Measurements from ENCODE around the gene OR2F2. TPM values are rescaled to one million over a fixed set of nuclear protein-coding genes. Genes with fewer than 3 reads are reported as not detected.

OR2F2 gene
- polyA plus RNA-seq, 1 of the 3 experiments (the other 2 are of a cell fraction): 0.07 TPM

DNA sequence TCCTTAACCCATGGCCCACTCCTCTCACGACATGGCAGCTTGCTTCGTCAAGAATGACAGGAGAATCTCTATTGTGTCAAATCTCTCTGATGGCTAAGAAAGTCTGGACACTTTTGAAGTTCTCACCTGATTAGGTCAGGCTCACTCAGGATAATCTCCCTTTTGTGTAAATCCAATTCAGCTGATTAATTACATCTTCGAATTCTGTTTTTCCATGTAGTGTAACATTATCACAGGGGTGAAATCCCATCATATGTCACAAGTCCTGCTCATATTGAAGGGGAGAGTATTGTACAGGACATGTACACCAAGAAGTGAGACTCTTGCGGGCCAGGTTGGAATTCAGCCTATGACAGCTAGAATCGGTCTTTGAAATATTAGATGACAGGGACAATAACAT, 48.9 kb downstream of the OR2F2 start:
- H3K36me3 ChIP-seq (replicated peaks in 1 of 2; ENCODE audit: control insufficient read depth in 1 of 2, insufficient read depth in 2 of 2, low read length in 1 of 2): no peaks in the 10 kb centered on the region
- no peaks in the 10 kb centered on the region; the same call in 1 of the 2 replicates for H3K27me3 ChIP-seq (ENCODE audit: insufficient read depth)
- H3K9me3 ChIP-seq: no peaks in the 10 kb centered on the region
- no peak for TF ChIP-seq MXI1 (IDR thresholded peaks at IDR 0.05; ENCODE audit: low read depth, low read length)
- no peak for TF ChIP-seq EZH2phosphoT487 (IDR thresholded peaks at IDR 0.05; ENCODE audit: borderline replicate concordance, low read depth)
- TF ChIP-seq POLR2AphosphoS5 (IDR thresholded peaks at IDR 0.05; ENCODE audit: low read depth, low read length): no peak
- no peak for TF ChIP-seq FOXM1 (IDR thresholded peaks at IDR 0.05; ENCODE audit: low read depth)
- no peaks in the 10 kb centered on the region for H3K9me2 ChIP-seq
- 41% methylated on average over 5 of the region's 5 CpGs for WGBS (ENCODE audit: low lambda C conversion rate)
- no peak for DNase-seq
- H3K79me2 ChIP-seq (ENCODE audit: insufficient read depth): no peaks in the 10 kb centered on the region
- no peak overlapping the region for H3K27ac ChIP-seq (ENCODE audit: low read depth in 2 of 2, low read length in 1 of 2)
- H3K4me1 ChIP-seq (ENCODE audit: control insufficient read depth in 1 of 2, insufficient read depth in 2 of 2, low read depth in 1 of 2, low read length in 1 of 2): peaks cover 0 to 2% of the 10 kb centered on the region in 2 experiments; a peak in 2 of 4 replicates
- H3K4me2 ChIP-seq: no peak overlapping the region
- H3K9ac ChIP-seq: no peak overlapping the region
- ChIA-PET CTCF (no interaction called here), POLR2A (no interaction called here)
- H2AFZ ChIP-seq (ENCODE audit: low read depth): no peak overlapping the region
- H3K4me3 ChIP-seq (ENCODE audit: low read depth in 2 of 2, low read length in 1 of 2): no peak overlapping the region
- H3F3A ChIP-seq (replicated peaks; ENCODE audit: insufficient read depth): no peaks in the 10 kb centered on the region
- H4K20me1 ChIP-seq (ENCODE audit: insufficient read depth): no peaks in the 10 kb centered on the region

Other genes starting within 250 kb of the OR2F2 start
- gene CTAGE6, start 177.5 kb upstream of the OR2F2 start, polyA plus RNA-seq (2012; rRNA removed): 0.12 and 0.32 TPM in 2 replicates
- gene TCAF1, start 33.1 kb upstream of the OR2F2 start, polyA plus RNA-seq (2012; rRNA removed): 59.0 and 69.0 TPM in 2 replicates
- 0.10 TPM in 2 replicates for gene OR2F1, start 19.6 kb downstream of the OR2F2 start, polyA plus RNA-seq (2012; rRNA removed)
- not detected in 2 replicates for gene OR6B1, start 65.1 kb downstream of the OR2F2 start, polyA plus RNA-seq (2012; rRNA removed)
- not detected in 2 replicates for gene OR2A5, start 113.7 kb downstream of the OR2F2 start, polyA plus RNA-seq (2012; rRNA removed)
- not detected in 2 replicates for gene OR2A25, start 134.6 kb downstream of the OR2F2 start, polyA plus RNA-seq (2012; rRNA removed)
- gene OR2A12, start 151.0 kb downstream of the OR2F2 start, polyA plus RNA-seq (2012; rRNA removed): not detected in 2 replicates
- gene OR2A2, start 174.3 kb downstream of the OR2F2 start, polyA plus RNA-seq (2012; rRNA removed): not detected in 2 replicates
- gene OR2A14, start 187.9 kb downstream of the OR2F2 start, polyA plus RNA-seq (2012; rRNA removed): not detected in 2 replicates
- not detected in 2 replicates for gene CTAGE4, start 248.2 kb downstream of the OR2F2 start, polyA plus RNA-seq (2012; rRNA removed)